Measurements from ENCODE around the gene ADARB2. TPM values are rescaled to one million over a fixed set of nuclear protein-coding genes. Genes with fewer than 3 reads are reported as not detected.

Gene ADARB2
- total and polyA plus RNA-seq, 4 donors = 0.55 to 0.70 (median 0.59) TPM; not detected in 1

DNA sequence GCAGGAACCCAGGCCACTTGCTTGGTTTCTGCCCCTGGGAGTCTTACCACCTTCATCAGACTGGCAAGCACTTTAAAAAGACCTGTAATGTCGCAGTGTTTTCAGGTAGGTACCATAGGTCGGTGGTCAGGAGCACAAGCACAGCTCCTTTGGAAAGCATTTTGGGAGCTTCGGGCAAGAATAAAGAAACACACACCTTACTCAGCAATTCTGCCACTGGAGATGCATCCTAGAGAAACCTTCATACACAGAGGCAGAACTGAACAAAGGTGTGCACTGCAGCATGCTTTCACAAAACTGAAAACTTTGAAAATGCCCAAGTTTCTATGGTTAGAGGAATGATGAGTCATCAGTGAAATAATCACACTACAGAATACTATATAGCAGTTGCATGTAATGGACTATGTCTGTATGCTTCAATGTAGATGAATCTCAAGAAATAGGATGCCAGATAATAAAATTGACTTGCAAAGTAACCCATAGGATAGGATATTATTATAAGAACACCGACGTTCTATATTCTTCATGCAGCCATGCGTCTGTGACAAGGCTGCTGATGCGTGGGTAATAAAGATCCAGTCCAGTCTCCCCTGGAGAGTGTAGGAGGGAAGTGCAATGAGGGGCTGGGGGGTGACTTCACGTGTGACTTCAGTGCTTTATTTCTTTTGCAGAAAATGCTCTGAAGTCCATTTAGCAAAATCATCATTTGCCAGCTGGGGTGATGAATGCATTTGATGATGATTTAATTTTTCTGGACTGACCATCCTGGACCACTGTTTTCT lies 371.6 kb downstream of the ADARB2 start:
- H3K4me1 ChIP-seq (ENCODE audit: control insufficient read depth in 4 of 4, insufficient read depth in 4 of 4, low read length in 3 of 4) = no peaks in the 10 kb centered on the region
- peak; percentile 6 for DNase-seq (ENCODE audit: low spot score)
- no peaks in the 10 kb centered on the region for H3K9me3 ChIP-seq (ENCODE audit: control insufficient read depth in 4 of 4, low read length in 3 of 4)
- no peaks in the 10 kb centered on the region for H3K36me3 ChIP-seq (ENCODE audit: control insufficient read depth in 4 of 4, insufficient read depth in 3 of 4, low read depth in 1 of 4, low read length in 3 of 4)
- 77% methylated on average over 8 of the region's 8 CpGs for WGBS
- no peak overlapping the region for H3K27ac ChIP-seq (ENCODE audit: low read depth in 1 of 2, low read length in 2 of 2)
- no peak overlapping the region for H3K4me3 ChIP-seq (ENCODE audit: low read depth in 1 of 3, low read length in 3 of 3)
- TF ChIP-seq TAF1 (conservative IDR thresholded peaks at IDR 0.05) = no peak
- TF ChIP-seq, protein P1, sequence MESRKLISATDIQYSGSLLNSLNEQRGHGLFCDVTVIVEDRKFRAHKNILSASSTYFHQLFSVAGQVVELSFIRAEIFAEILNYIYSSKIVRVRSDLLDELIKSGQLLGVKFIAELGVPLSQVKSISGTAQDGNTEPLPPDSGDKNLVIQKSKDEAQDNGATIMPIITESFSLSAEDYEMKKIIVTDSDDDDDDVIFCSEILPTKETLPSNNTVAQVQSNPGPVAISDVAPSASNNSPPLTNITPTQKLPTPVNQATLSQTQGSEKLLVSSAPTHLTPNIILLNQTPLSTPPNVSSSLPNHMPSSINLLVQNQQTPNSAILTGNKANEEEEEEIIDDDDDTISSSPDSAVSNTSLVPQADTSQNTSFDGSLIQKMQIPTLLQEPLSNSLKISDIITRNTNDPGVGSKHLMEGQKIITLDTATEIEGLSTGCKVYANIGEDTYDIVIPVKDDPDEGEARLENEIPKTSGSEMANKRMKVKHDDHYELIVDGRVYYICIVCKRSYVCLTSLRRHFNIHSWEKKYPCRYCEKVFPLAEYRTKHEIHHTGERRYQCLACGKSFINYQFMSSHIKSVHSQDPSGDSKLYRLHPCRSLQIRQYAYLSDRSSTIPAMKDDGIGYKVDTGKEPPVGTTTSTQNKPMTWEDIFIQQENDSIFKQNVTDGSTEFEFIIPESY (IDR thresholded peaks at IDR 0.05) = no peak
- no peak for TF ChIP-seq RAD21 (IDR thresholded peaks at IDR 0.05)
- TF ChIP-seq SP1 (IDR thresholded peaks at IDR 0.05) = no peak
- TF ChIP-seq HNF4G (IDR thresholded peaks at IDR 0.05) = no peak
- TF ChIP-seq, protein P2, sequence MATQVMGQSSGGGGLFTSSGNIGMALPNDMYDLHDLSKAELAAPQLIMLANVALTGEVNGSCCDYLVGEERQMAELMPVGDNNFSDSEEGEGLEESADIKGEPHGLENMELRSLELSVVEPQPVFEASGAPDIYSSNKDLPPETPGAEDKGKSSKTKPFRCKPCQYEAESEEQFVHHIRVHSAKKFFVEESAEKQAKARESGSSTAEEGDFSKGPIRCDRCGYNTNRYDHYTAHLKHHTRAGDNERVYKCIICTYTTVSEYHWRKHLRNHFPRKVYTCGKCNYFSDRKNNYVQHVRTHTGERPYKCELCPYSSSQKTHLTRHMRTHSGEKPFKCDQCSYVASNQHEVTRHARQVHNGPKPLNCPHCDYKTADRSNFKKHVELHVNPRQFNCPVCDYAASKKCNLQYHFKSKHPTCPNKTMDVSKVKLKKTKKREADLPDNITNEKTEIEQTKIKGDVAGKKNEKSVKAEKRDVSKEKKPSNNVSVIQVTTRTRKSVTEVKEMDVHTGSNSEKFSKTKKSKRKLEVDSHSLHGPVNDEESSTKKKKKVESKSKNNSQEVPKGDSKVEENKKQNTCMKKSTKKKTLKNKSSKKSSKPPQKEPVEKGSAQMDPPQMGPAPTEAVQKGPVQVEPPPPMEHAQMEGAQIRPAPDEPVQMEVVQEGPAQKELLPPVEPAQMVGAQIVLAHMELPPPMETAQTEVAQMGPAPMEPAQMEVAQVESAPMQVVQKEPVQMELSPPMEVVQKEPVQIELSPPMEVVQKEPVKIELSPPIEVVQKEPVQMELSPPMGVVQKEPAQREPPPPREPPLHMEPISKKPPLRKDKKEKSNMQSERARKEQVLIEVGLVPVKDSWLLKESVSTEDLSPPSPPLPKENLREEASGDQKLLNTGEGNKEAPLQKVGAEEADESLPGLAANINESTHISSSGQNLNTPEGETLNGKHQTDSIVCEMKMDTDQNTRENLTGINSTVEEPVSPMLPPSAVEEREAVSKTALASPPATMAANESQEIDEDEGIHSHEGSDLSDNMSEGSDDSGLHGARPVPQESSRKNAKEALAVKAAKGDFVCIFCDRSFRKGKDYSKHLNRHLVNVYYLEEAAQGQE (IDR thresholded peaks at IDR 0.05) = no peak
- TF ChIP-seq RXRA (IDR thresholded peaks at IDR 0.05) = no peak
- no peak for TF ChIP-seq YY1 (IDR thresholded peaks at IDR 0.05)
- TF ChIP-seq NR2F2 (IDR thresholded peaks at IDR 0.05) = no peak
- no peak for TF ChIP-seq EGR1 (IDR thresholded peaks at IDR 0.05; ENCODE audit: low read depth in 2 of 2)
- TF ChIP-seq GABPA (IDR thresholded peaks at IDR 0.05 in 1 of 2, conservative IDR thresholded peaks at IDR 0.05 in 1 of 2) = no peak
- no peak for TF ChIP-seq HNF4A (conservative IDR thresholded peaks at IDR 0.05)
- TF ChIP-seq, protein P3, sequence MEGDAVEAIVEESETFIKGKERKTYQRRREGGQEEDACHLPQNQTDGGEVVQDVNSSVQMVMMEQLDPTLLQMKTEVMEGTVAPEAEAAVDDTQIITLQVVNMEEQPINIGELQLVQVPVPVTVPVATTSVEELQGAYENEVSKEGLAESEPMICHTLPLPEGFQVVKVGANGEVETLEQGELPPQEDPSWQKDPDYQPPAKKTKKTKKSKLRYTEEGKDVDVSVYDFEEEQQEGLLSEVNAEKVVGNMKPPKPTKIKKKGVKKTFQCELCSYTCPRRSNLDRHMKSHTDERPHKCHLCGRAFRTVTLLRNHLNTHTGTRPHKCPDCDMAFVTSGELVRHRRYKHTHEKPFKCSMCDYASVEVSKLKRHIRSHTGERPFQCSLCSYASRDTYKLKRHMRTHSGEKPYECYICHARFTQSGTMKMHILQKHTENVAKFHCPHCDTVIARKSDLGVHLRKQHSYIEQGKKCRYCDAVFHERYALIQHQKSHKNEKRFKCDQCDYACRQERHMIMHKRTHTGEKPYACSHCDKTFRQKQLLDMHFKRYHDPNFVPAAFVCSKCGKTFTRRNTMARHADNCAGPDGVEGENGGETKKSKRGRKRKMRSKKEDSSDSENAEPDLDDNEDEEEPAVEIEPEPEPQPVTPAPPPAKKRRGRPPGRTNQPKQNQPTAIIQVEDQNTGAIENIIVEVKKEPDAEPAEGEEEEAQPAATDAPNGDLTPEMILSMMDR (IDR thresholded peaks at IDR 0.05; ENCODE audit: low read depth, low read length, missing input control) = no peak
- no peak for TF ChIP-seq FOXA2 (IDR thresholded peaks at IDR 0.05)
- TF ChIP-seq JUND (IDR thresholded peaks at IDR 0.05) = no peak
- TF ChIP-seq, protein P4, sequence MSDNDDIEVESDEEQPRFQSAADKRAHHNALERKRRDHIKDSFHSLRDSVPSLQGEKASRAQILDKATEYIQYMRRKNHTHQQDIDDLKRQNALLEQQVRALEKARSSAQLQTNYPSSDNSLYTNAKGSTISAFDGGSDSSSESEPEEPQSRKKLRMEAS (IDR thresholded peaks at IDR 0.05) = no peak
- no peak for TF ChIP-seq FOXA1 (IDR thresholded peaks at IDR 0.05)
- TF ChIP-seq, protein P5, sequence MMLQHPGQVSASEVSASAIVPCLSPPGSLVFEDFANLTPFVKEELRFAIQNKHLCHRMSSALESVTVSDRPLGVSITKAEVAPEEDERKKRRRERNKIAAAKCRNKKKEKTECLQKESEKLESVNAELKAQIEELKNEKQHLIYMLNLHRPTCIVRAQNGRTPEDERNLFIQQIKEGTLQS (IDR thresholded peaks at IDR 0.05) = no peak
- no peak overlapping the region for H3K9ac ChIP-seq (ENCODE audit: low read depth in 1 of 2, low read length in 2 of 2)
- H3K27me3 ChIP-seq (ENCODE audit: control insufficient read depth in 4 of 4, insufficient read depth in 4 of 4, low read length in 3 of 4) = peaks cover 0 to 3% (median under 1%) of the 10 kb centered on the region in 4 donors
